B cell (primary cell): ENCODE data around the gene MAP2K5. TPM values are rescaled to one million over a fixed set of nuclear protein-coding genes. Genes with fewer than 3 reads are reported as not detected.

Experiments
- ATAC-seq: fragments of 200-7000 bp; cut with Tn5 transposase; one replicate; pipeline ENCODE4 v1.10.0; 2021; ENCODE audit warnings: low read depth, mild to moderate bottlenecking, moderate number of reproducible peaks, moderate library complexity
- CTCF ChIA-PET: fragments of 350-600 bp; sonication (Branson Sonifier 250); formaldehyde crosslinking; loops from one replicate; lab custom pipeline; 2021; ENCODE audit warnings: antibody characterized with exemption, inconsistent platforms; lab: Charles Lee
- POLR2A ChIA-PET: fragments of 350-600 bp; sonication (Branson Sonifier 250); formaldehyde crosslinking; loops from one replicate; lab custom pipeline; 2021; ENCODE audit warnings: antibody characterized with exemption; lab: Charles Lee
- DNase-seq: peaks from one replicate; pipeline ENCODE4 v3.0.0; 2013
- H2AFZ ChIP-seq: 2 replicates; pipeline ENCODE4 v1.6.1; 2012; ENCODE audit warnings: mild to moderate bottlenecking, low read depth, low read length; ENCODE audit not compliant: insufficient read depth, poor library complexity, severe bottlenecking
- H3K27ac ChIP-seq, 2 donors: 1 replicate in 1 of 2; 2 replicates in 1 of 2; pipeline ENCODE4 v1.5.1; 2012 to 2013; ENCODE audit warnings: low read length in 2 of 2, mild to moderate bottlenecking in 2 of 2, moderate library complexity in 1 of 2
- H3K27me3 ChIP-seq, 4 experiments: fragments of 200-600 bp in 1 of 4; sonication (generic) in 1 of 4; replicated peaks in 1 of 4; 1 replicate in 2 of 4; 2 replicates in 2 of 4; pipeline versions ENCODE4 v1.6.1 to v1.7.0; 2013 to 2016; ENCODE audit warnings: low read length in 3 of 4, mild to moderate bottlenecking in 2 of 4, mixed read lengths in 1 of 4, moderate library complexity in 1 of 4; ENCODE audit not compliant: insufficient read depth in 4 of 4, control insufficient read depth in 3 of 4; ENCODE audit errors: control extremely low read depth in 1 of 4
- H3K36me3 ChIP-seq, 2 experiments: replicated peaks in 1 of 2; 1 replicate in 1 of 2; 2 replicates in 1 of 2; pipeline versions ENCODE4 v1.6.1 to v1.7.1; 2013; ENCODE audit warnings: low read length in 1 of 2; ENCODE audit not compliant: insufficient read depth in 2 of 2, control insufficient read depth in 1 of 2; ENCODE audit errors: control extremely low read depth in 1 of 2, extremely low read depth in 1 of 2
- H3K4me1 ChIP-seq, 2 donors: fragments of 200-600 bp in 1 of 2; sonication (generic) in 1 of 2; 1 replicate in 1 of 2; 2 replicates in 1 of 2; pipeline versions ENCODE4 v1.5.1 to v1.6.1; 2013 to 2017; ENCODE audit warnings: low read length in 2 of 2; ENCODE audit not compliant: control insufficient read depth in 2 of 2, insufficient read depth in 2 of 2
- H3K4me2 ChIP-seq: replicated peaks from 2 replicates; pipeline ENCODE3; 2012; ENCODE audit warnings: mild to moderate bottlenecking, low read depth, low read length; ENCODE audit not compliant: poor library complexity, severe bottlenecking
- H3K4me3 ChIP-seq, 5 experiments: fragments of 200-600 bp in 1 of 5; sonication (generic) in 1 of 5; 1 replicate in 3 of 5; 2 replicates in 2 of 5; pipeline versions ENCODE4 v1.5.1 to v1.7.0; 2011 to 2016; ENCODE audit warnings: low read length in 4 of 5, mild to moderate bottlenecking in 4 of 5, low read depth in 2 of 5, control low read depth in 1 of 5, moderate library complexity in 1 of 5; ENCODE audit not compliant: insufficient read depth in 1 of 5; ENCODE audit errors: control extremely low read depth in 1 of 5, extremely low read depth in 1 of 5
- H3K79me2 ChIP-seq: fragments of 200-600 bp; sonication (generic); one replicate; pipeline ENCODE4 v1.6.0; 2016; ENCODE audit warnings: low read length; ENCODE audit not compliant: control insufficient read depth, insufficient read depth
- H3K9ac ChIP-seq: fragments of 200-600 bp; sonication (generic); 2 replicates; pipeline ENCODE4 v1.6.1; 2017; ENCODE audit warnings: mild to moderate bottlenecking, low read length, moderate library complexity
- H3K9me3 ChIP-seq, 3 donors: one replicate each; pipeline versions ENCODE4 v1.6.1 to v1.7.1; 2013; ENCODE audit warnings: low read length in 2 of 3; ENCODE audit not compliant: control insufficient read depth in 2 of 3, insufficient read depth in 1 of 3; ENCODE audit errors: control extremely low read depth in 1 of 3
- H4K20me1 ChIP-seq: 2 replicates; pipeline ENCODE4 v1.6.0; 2012; ENCODE audit warnings: mild to moderate bottlenecking, low read length; ENCODE audit not compliant: insufficient read depth, control insufficient read depth, poor library complexity, severe bottlenecking
- H3K27ac Mint-ChIP-seq: one replicate; pipeline ENCODE4 v1.8.0; 2021; ENCODE audit warnings: mixed read lengths
- H3K27me3 Mint-ChIP-seq: one replicate; pipeline ENCODE4 v1.8.0; 2021; ENCODE audit warnings: mixed read lengths
- H3K4me1 Mint-ChIP-seq: one replicate; pipeline ENCODE4 v1.8.0; 2021; ENCODE audit warnings: mixed read lengths
- H3K4me3 Mint-ChIP-seq: one replicate; pipeline ENCODE4 v1.8.0; 2021; ENCODE audit warnings: mixed read lengths
- H3K9me3 Mint-ChIP-seq: one replicate; pipeline ENCODE4 v1.8.0; 2022; ENCODE audit warnings: mixed read lengths; ENCODE audit not compliant: insufficient read depth
- EZH2 ChIP-seq: IDR thresholded peaks from 2 replicates; pipeline ENCODE4 v1.6.1; 2012; ENCODE audit warnings: borderline replicate concordance, low read depth, mild to moderate bottlenecking, moderate library complexity, low read length; ENCODE audit not compliant: insufficient read depth, poor library complexity, severe bottlenecking
- WGBS: methylation state at CpG from one replicate; pipeline ENCODE4 v1.1.5; 2013; ENCODE audit warnings: missing lambda C conversion rate; ENCODE audit not compliant: insufficient coverage; 5-methylcytosine and 5-hydroxymethylcytosine counted together
- intact Hi-C: fragments of 100-400 bp; cut with micrococcal nuclease; formaldehyde crosslinking; loops from one replicate; pipeline ENCODE4 v1.10.0; 2022
- polyA plus RNA-seq: library from polyadenylated mRNA; depleted of rRNA; stranded (reverse); fragments of >200 nt; gene quantifications from 2 replicates; pipeline ENCODE4 v1.2.3, GENCODE V29; 2012
- total RNA-seq, 2 donors: library from RNA; stranded (reverse); fragments of 120-200 nt in 1 of 2; gene quantifications; 1 replicate in 1 of 2; 2 replicates in 1 of 2; pipeline versions ENCODE4 v1.2.3 to v1.2.4, GENCODE V29; 2013 to 2022
- TF ChIP-seq, protein P1 (sequence below): fragments of 200-600 bp; IDR thresholded peaks from one replicate; pipeline ENCODE4 v1.8.0; 2022; ENCODE audit warnings: antibody characterized with exemption, mild to moderate bottlenecking

MAP2K5 gene
- total and polyA plus RNA-seq, 2 donors (not counting 1 experiment from before 2014, with no cell fraction given): 11.1 to 40.0 TPM

DNA sequence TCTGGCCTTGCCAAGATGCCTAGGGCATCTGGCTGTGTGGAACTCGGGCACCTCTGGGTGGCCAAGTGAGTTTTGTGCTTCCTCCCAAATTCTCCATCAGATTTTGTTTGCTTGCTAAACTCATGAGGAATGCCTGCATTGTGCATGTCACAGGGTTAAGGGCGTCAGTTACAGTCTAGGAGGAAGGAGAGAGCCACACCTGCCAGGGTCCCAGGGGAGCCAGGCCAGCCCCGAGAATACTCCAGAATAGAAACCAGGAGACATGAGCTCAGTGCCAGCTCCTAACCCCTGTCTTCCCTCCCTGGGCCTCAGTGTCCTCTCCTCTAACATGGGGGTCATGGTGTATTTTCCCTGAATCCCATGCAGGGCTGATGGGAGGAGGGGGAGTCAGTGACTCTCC lies 260.8 kb downstream of the MAP2K5 start:
- H3K27me3 Mint-ChIP-seq: no peaks in the 10 kb centered on the region
- H3K4me1 Mint-ChIP-seq: peaks cover 7% of the 10 kb centered on the region
- no peak overlapping the region for H3K27ac ChIP-seq
- no peaks in the 10 kb centered on the region for H3K79me2 ChIP-seq
- H3K36me3 ChIP-seq: peaks cover 0 to 5% of the 10 kb centered on the region in 2 experiments
- no peak overlapping the region for H3K4me3 Mint-ChIP-seq
- intact Hi-C loops: no loop called here
- no peak overlapping the region for H3K9ac ChIP-seq
- TF ChIP-seq, protein P1, sequence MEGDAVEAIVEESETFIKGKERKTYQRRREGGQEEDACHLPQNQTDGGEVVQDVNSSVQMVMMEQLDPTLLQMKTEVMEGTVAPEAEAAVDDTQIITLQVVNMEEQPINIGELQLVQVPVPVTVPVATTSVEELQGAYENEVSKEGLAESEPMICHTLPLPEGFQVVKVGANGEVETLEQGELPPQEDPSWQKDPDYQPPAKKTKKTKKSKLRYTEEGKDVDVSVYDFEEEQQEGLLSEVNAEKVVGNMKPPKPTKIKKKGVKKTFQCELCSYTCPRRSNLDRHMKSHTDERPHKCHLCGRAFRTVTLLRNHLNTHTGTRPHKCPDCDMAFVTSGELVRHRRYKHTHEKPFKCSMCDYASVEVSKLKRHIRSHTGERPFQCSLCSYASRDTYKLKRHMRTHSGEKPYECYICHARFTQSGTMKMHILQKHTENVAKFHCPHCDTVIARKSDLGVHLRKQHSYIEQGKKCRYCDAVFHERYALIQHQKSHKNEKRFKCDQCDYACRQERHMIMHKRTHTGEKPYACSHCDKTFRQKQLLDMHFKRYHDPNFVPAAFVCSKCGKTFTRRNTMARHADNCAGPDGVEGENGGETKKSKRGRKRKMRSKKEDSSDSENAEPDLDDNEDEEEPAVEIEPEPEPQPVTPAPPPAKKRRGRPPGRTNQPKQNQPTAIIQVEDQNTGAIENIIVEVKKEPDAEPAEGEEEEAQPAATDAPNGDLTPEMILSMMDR: no peak
- TF ChIP-seq EZH2: no peak
- WGBS: 19% methylated on average over 3 of the region's 3 CpGs
- ChIA-PET POLR2A (no interaction called here), CTCF (no interaction called here)
- H3K27me3 ChIP-seq: no peaks in the 10 kb centered on the region
- no peak overlapping the region for H3K4me3 ChIP-seq
- H4K20me1 ChIP-seq: no peaks in the 10 kb centered on the region
- H3K9me3 ChIP-seq: no peaks in the 10 kb centered on the region
- H3K4me1 ChIP-seq: peaks cover 11 to 13% of the 10 kb centered on the region in 2 donors
- no peak overlapping the region for H3K27ac Mint-ChIP-seq
- H3K9me3 Mint-ChIP-seq: no peaks in the 10 kb centered on the region
- no peak for ATAC-seq
- no peak overlapping the region for H3K4me2 ChIP-seq
- DNase-seq: no peak
- H2AFZ ChIP-seq: no peak overlapping the region

DNA sequence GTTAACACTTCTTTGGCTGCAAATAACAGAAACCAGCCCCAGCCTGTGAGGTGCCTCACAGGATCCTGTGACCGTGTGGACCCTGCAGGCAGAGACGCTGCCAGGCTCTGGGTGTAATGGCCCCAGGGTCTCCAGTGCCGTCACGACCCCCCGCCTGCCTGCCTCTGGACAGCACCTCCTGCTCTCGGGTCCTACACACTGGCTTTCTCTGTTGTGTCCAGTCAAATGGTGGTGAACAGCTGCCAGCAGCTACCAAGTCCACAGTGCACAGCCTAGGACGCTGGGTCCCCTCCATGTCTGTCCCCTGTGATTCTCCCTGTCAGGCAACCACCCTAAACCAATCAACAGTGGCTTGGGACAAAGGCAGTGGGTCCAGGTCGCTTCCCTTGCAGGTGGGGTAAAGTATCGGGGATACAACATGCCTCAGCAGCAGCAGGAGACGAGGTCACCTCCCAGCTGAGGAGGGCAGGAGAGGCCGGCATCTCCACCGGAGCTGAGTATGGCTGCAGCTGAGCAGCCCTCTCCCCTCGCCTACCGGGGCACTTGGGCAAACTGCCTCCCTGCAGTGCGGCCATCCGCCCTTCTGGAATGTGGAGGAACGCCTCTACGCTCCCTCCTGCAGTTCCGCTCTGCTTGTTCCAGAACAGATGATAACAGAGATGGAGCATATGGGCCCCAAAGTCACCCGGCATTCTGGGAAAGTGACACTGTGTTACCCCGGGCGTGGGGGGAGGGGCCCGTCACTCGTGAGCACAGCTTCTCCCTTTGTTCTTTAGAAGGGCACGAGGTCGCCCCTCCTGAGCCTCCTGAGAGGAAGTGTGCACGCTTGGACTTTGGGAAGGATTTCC lies 261.7 kb downstream of the MAP2K5 start:
- no peak for ATAC-seq
- CTCF ChIA-PET: no interaction called here

More for the DNA sequence above, 261.7 kb downstream of the MAP2K5 start:
- no peak overlapping the region for H3K27ac ChIP-seq
- no peak overlapping the region for H3K4me3 Mint-ChIP-seq
- WGBS: 95% methylated on average over 27 of the region's 27 CpGs
- no peaks in the 10 kb centered on the region for H3K27me3 ChIP-seq
- H3K4me3 ChIP-seq: no peak overlapping the region
- no peaks in the 10 kb centered on the region for H4K20me1 ChIP-seq
- no peaks in the 10 kb centered on the region for H3K79me2 ChIP-seq
- no peaks in the 10 kb centered on the region for H3K9me3 ChIP-seq
- H3K4me1 Mint-ChIP-seq: peaks cover 7% of the 10 kb centered on the region
- no peak overlapping the region for H3K9ac ChIP-seq
- H3K9me3 Mint-ChIP-seq: no peaks in the 10 kb centered on the region
- no peaks in the 10 kb centered on the region for H3K27me3 Mint-ChIP-seq
- H3K27ac Mint-ChIP-seq: no peak overlapping the region
- H3K4me2 ChIP-seq: no peak overlapping the region
- no peak for TF ChIP-seq EZH2
- TF ChIP-seq, protein P1: no peak
- no peak for DNase-seq
- POLR2A ChIA-PET: interaction anchor here (0.8 to 1.1 kb wide), 2 partner anchors 8 to 19 kb away, joined by 3 read pairs; no protein-coding TSS in a partner anchor
- H2AFZ ChIP-seq: no peak overlapping the region
- H3K36me3 ChIP-seq: peaks cover 0 to 5% of the 10 kb centered on the region in 2 experiments
- H3K4me1 ChIP-seq: peaks cover 11 to 13% of the 10 kb centered on the region in 2 donors
- intact Hi-C loops: no loop called here
